Neural cell (in vitro differentiated cells): ENCODE data around the gene TNRC6C.

Source experiments
- EP300 ChIP-seq: fragments of 450-650 bp; conservative IDR thresholded peaks from 2 replicates; pipeline ENCODE4 v1.6.1; 2014; ENCODE audit warnings: antibody characterized with exemption, mild to moderate bottlenecking, moderate library complexity; ENCODE audit not compliant: poor library complexity, severe bottlenecking
- EZH2 ChIP-seq: fragments of 200-600, 300-800 bp; shearing (Covaris generic), sonication (generic); IDR thresholded peaks from 2 replicates; pipeline ENCODE4 v1.6.1; 2014; ENCODE audit warnings: antibody characterized with exemption, low read length, borderline replicate concordance, mild to moderate bottlenecking; ENCODE audit not compliant: insufficient read depth, poor library complexity, severe bottlenecking
- MXI1 ChIP-seq: fragments of 450-650 bp; conservative IDR thresholded peaks from 2 replicates; pipeline ENCODE4 v1.6.1; 2014; ENCODE audit warnings: antibody characterized with exemption, mild to moderate bottlenecking; ENCODE audit not compliant: poor library complexity, severe bottlenecking
- SMC3 ChIP-seq: fragments of 450-650 bp; conservative IDR thresholded peaks from 2 replicates; pipeline ENCODE4 v1.6.1; 2014; ENCODE audit warnings: antibody characterized with exemption, mild to moderate bottlenecking, moderate library complexity; ENCODE audit not compliant: poor library complexity
- TF ChIP-seq, protein P1 (sequence below): fragments of 450-650 bp; IDR thresholded peaks from 2 replicates; pipeline ENCODE4 v1.5.1; 2014; ENCODE audit warnings: antibody characterized with exemption, mild to moderate bottlenecking, moderate library complexity; ENCODE audit not compliant: poor library complexity, severe bottlenecking
- TF ChIP-seq, protein P2 (sequence below): IDR thresholded peaks from 2 replicates; pipeline ENCODE4 v1.6.1; 2012; ENCODE audit warnings: borderline replicate concordance

DNA sequence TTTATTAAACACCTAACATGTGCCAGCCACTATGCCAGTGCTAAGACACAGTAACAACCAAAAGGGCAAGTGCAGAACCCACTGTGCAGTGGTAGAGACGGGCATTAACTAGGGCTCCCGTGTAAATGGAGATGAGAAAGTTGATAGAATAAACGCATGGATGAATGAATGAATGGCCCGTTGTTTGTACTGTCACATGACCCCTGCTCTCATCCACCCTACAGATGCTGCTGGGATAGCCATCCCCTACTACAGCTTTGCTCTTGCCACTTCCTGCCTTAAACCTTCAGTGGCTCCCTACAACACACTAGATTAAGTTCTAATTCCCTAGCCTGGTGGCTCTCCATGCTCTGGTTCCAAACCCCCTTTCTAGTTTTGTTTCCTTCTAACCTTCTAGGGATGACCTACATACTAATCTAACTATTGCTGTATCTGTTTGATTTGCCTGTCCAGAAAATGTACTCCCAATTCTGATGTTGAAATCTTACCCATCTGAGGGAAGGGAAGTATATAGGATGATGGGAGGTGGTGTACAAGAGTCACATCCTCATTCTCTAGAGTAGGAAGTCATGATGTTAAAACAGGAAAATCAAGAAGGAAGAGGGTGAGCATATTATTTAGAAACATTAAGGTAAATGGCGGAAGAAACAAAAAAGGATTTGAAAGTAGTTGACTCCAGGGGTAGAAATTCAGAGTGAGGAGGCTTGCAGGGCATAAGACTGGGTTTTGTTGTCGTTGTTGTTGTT lies 11.4 kb upstream of the TNRC6C start:
- TF ChIP-seq, protein P1, sequence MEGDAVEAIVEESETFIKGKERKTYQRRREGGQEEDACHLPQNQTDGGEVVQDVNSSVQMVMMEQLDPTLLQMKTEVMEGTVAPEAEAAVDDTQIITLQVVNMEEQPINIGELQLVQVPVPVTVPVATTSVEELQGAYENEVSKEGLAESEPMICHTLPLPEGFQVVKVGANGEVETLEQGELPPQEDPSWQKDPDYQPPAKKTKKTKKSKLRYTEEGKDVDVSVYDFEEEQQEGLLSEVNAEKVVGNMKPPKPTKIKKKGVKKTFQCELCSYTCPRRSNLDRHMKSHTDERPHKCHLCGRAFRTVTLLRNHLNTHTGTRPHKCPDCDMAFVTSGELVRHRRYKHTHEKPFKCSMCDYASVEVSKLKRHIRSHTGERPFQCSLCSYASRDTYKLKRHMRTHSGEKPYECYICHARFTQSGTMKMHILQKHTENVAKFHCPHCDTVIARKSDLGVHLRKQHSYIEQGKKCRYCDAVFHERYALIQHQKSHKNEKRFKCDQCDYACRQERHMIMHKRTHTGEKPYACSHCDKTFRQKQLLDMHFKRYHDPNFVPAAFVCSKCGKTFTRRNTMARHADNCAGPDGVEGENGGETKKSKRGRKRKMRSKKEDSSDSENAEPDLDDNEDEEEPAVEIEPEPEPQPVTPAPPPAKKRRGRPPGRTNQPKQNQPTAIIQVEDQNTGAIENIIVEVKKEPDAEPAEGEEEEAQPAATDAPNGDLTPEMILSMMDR: no peak
- TF ChIP-seq EP300 (no peak), EZH2 (no peak), MXI1 (no peak), SMC3 (no peak)
- TF ChIP-seq, protein P2, sequence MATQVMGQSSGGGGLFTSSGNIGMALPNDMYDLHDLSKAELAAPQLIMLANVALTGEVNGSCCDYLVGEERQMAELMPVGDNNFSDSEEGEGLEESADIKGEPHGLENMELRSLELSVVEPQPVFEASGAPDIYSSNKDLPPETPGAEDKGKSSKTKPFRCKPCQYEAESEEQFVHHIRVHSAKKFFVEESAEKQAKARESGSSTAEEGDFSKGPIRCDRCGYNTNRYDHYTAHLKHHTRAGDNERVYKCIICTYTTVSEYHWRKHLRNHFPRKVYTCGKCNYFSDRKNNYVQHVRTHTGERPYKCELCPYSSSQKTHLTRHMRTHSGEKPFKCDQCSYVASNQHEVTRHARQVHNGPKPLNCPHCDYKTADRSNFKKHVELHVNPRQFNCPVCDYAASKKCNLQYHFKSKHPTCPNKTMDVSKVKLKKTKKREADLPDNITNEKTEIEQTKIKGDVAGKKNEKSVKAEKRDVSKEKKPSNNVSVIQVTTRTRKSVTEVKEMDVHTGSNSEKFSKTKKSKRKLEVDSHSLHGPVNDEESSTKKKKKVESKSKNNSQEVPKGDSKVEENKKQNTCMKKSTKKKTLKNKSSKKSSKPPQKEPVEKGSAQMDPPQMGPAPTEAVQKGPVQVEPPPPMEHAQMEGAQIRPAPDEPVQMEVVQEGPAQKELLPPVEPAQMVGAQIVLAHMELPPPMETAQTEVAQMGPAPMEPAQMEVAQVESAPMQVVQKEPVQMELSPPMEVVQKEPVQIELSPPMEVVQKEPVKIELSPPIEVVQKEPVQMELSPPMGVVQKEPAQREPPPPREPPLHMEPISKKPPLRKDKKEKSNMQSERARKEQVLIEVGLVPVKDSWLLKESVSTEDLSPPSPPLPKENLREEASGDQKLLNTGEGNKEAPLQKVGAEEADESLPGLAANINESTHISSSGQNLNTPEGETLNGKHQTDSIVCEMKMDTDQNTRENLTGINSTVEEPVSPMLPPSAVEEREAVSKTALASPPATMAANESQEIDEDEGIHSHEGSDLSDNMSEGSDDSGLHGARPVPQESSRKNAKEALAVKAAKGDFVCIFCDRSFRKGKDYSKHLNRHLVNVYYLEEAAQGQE: no peak
